ENCODE data around the gene LYPD1.

Gene LYPD1

GRCh38 chr2:132615329-132616085, 54.5 kb downstream of the LYPD1 start:
- Histone ChIP-seq H3K4me3 (ENCODE audit: low read length) (no peak overlapping the region), H3K27ac (ENCODE audit: low read depth, low read length) (no peak overlapping the region)

GRCh38 chr2:132611719-132612118, 58.3 kb downstream of the LYPD1 start:
- Histone ChIP-seq H3K27ac (ENCODE audit: low read depth, low read length) (no peak overlapping the region), H3K4me1 (ENCODE audit: control insufficient read depth, insufficient read depth, low read length) (peaks cover 2% of the 10 kb centered on the region), H3K4me3 (ENCODE audit: low read length) (no peak overlapping the region), H3K36me3 (ENCODE audit: control insufficient read depth, insufficient read depth, low read length) (no peaks in the 10 kb centered on the region), H3K27me3 (ENCODE audit: control insufficient read depth, insufficient read depth, low read length) (no peaks in the 10 kb centered on the region), H3K9ac (ENCODE audit: low read length) (no peak overlapping the region)

More at GRCh38 chr2:132615329-132616085, 54.5 kb downstream of the LYPD1 start:
- H3K9ac ChIP-seq (ENCODE audit: low read length): no peak overlapping the region
- peaks cover 2% of the 10 kb centered on the region for H3K4me1 ChIP-seq (ENCODE audit: control insufficient read depth, insufficient read depth, low read length)
- no peaks in the 10 kb centered on the region for H3K27me3 ChIP-seq (ENCODE audit: control insufficient read depth, insufficient read depth, low read length)
- H3K36me3 ChIP-seq (ENCODE audit: control insufficient read depth, insufficient read depth, low read length): no peaks in the 10 kb centered on the region

- H3K27me3 ChIP-seq (ENCODE audit: control insufficient read depth, insufficient read depth, low read length): no peaks in the 10 kb centered on the region
- no peaks in the 10 kb centered on the region for H3K36me3 ChIP-seq (ENCODE audit: control insufficient read depth, insufficient read depth, low read length)
- H3K27ac ChIP-seq (ENCODE audit: low read depth, low read length): no peak overlapping the region
- H3K4me1 ChIP-seq (ENCODE audit: control insufficient read depth, insufficient read depth, low read length): no peaks in the 10 kb centered on the region
- no peak overlapping the region for H3K4me3 ChIP-seq (ENCODE audit: low read length)
- no peak overlapping the region for H3K9ac ChIP-seq (ENCODE audit: low read length)
Observed at GRCh38 chr2:132609101-132609890, 60.7 kb downstream of the LYPD1 start.

GRCh38 chr2:132608311-132608710, 61.7 kb downstream of the LYPD1 start:
- Histone ChIP-seq H3K27ac (ENCODE audit: low read depth, low read length) (no peak overlapping the region), H3K9ac (ENCODE audit: low read length) (no peak overlapping the region), H3K4me1 (ENCODE audit: control insufficient read depth, insufficient read depth, low read length) (no peaks in the 10 kb centered on the region), H3K4me3 (ENCODE audit: low read length) (no peak overlapping the region), H3K27me3 (ENCODE audit: control insufficient read depth, insufficient read depth, low read length) (no peaks in the 10 kb centered on the region), H3K36me3 (ENCODE audit: control insufficient read depth, insufficient read depth, low read length) (no peaks in the 10 kb centered on the region)

- Histone ChIP-seq H3K4me1 (ENCODE audit: control insufficient read depth, insufficient read depth, low read length) (no peaks in the 10 kb centered on the region), H3K4me3 (ENCODE audit: low read length) (no peak overlapping the region), H3K9ac (ENCODE audit: low read length) (no peak overlapping the region), H3K27ac (ENCODE audit: low read depth, low read length) (no peak overlapping the region), H3K27me3 (ENCODE audit: control insufficient read depth, insufficient read depth, low read length) (no peaks in the 10 kb centered on the region), H3K36me3 (ENCODE audit: control insufficient read depth, insufficient read depth, low read length) (no peaks in the 10 kb centered on the region)
Observed at GRCh38 chr2:132607426-132608090, 62.4 kb downstream of the LYPD1 start.

- H3K4me3 ChIP-seq (ENCODE audit: low read length): no peak overlapping the region
- H3K9ac ChIP-seq (ENCODE audit: low read length): no peak overlapping the region
Observed at GRCh38 chr2:132606649-132607048, 63.4 kb downstream of the LYPD1 start.

GRCh38 chr2:132605236-132606180, 64.5 kb downstream of the LYPD1 start:
- Histone ChIP-seq H3K9ac (ENCODE audit: low read length) (no peak overlapping the region), H3K27me3 (ENCODE audit: control insufficient read depth, insufficient read depth, low read length) (no peaks in the 10 kb centered on the region), H3K36me3 (ENCODE audit: control insufficient read depth, insufficient read depth, low read length) (no peaks in the 10 kb centered on the region)

More at GRCh38 chr2:132606649-132607048, 63.4 kb downstream of the LYPD1 start:
- Histone ChIP-seq H3K27me3 (ENCODE audit: control insufficient read depth, insufficient read depth, low read length) (no peaks in the 10 kb centered on the region), H3K4me1 (ENCODE audit: control insufficient read depth, insufficient read depth, low read length) (no peaks in the 10 kb centered on the region), H3K36me3 (ENCODE audit: control insufficient read depth, insufficient read depth, low read length) (no peaks in the 10 kb centered on the region), H3K27ac (ENCODE audit: low read depth, low read length) (no peak overlapping the region)

GRCh38 chr2:132604561-132604960, 65.4 kb downstream of the LYPD1 start:
- Histone ChIP-seq H3K4me3 (ENCODE audit: low read length) (no peak overlapping the region), H3K27me3 (ENCODE audit: control insufficient read depth, insufficient read depth, low read length) (no peaks in the 10 kb centered on the region), H3K4me1 (ENCODE audit: control insufficient read depth, insufficient read depth, low read length) (no peaks in the 10 kb centered on the region), H3K36me3 (ENCODE audit: control insufficient read depth, insufficient read depth, low read length) (no peaks in the 10 kb centered on the region), H3K27ac (ENCODE audit: low read depth, low read length) (no peak overlapping the region), H3K9ac (ENCODE audit: low read length) (no peak overlapping the region)

More at GRCh38 chr2:132605236-132606180, 64.5 kb downstream of the LYPD1 start:
- H3K4me1 ChIP-seq (ENCODE audit: control insufficient read depth, insufficient read depth, low read length): no peaks in the 10 kb centered on the region
- no peak overlapping the region for H3K4me3 ChIP-seq (ENCODE audit: low read length)
- no peak overlapping the region for H3K27ac ChIP-seq (ENCODE audit: low read depth, low read length)

GRCh38 chr2:132599556-132599955, 70.4 kb downstream of the LYPD1 start:
- no peaks in the 10 kb centered on the region for H3K36me3 ChIP-seq (ENCODE audit: control insufficient read depth, insufficient read depth, low read length)
- H3K27ac ChIP-seq (ENCODE audit: low read depth, low read length): no peak overlapping the region
- no peak overlapping the region for H3K4me3 ChIP-seq (ENCODE audit: low read length)
- H3K9ac ChIP-seq (ENCODE audit: low read length): no peak overlapping the region
- no peaks in the 10 kb centered on the region for H3K27me3 ChIP-seq (ENCODE audit: control insufficient read depth, insufficient read depth, low read length)
- H3K4me1 ChIP-seq (ENCODE audit: control insufficient read depth, insufficient read depth, low read length): no peaks in the 10 kb centered on the region

GRCh38 chr2:132598536-132598935, 71.5 kb downstream of the LYPD1 start:
- no peak overlapping the region for H3K4me3 ChIP-seq (ENCODE audit: low read length)
- H3K9ac ChIP-seq (ENCODE audit: low read length): no peak overlapping the region
- no peaks in the 10 kb centered on the region for H3K4me1 ChIP-seq (ENCODE audit: control insufficient read depth, insufficient read depth, low read length)
- H3K27ac ChIP-seq (ENCODE audit: low read depth, low read length): no peak overlapping the region
- no peaks in the 10 kb centered on the region for H3K36me3 ChIP-seq (ENCODE audit: control insufficient read depth, insufficient read depth, low read length)
- H3K27me3 ChIP-seq (ENCODE audit: control insufficient read depth, insufficient read depth, low read length): no peaks in the 10 kb centered on the region

GRCh38 chr2:132597831-132598230, 72.2 kb downstream of the LYPD1 start:
- Histone ChIP-seq H3K36me3 (ENCODE audit: control insufficient read depth, insufficient read depth, low read length) (no peaks in the 10 kb centered on the region), H3K4me1 (ENCODE audit: control insufficient read depth, insufficient read depth, low read length) (no peaks in the 10 kb centered on the region), H3K27ac (ENCODE audit: low read depth, low read length) (no peak overlapping the region), H3K4me3 (ENCODE audit: low read length) (no peak overlapping the region), H3K27me3 (ENCODE audit: control insufficient read depth, insufficient read depth, low read length) (no peaks in the 10 kb centered on the region), H3K9ac (ENCODE audit: low read length) (no peak overlapping the region)

All from rectal smooth muscle tissue (tissue), 1 donor.